Hematopoietic multipotent progenitor cell treated with erythropoietin and hydrocortisone succinate and interleukin-3 and kit ligand, for 8 days (in vitro differentiated cells): ENCODE results near the gene MPV17L2.
"Not testable (repeated sequence)": the region's sequence is repeated elsewhere in the genome, so short reads cannot be mapped to it uniquely, and the experiment has no call there.

Experiments used
- DNase-seq: peaks from one replicate; pipeline ENCODE4 v3.0.0-alpha.2; 2015

The MPV17L2 gene

GRCh38 chr19:18193388-18194180, 566 bp downstream of the MPV17L2 start:
- peak; percentile 39 for DNase-seq

- no peak for DNase-seq
These were observed 1.1 kb downstream of the MPV17L2 start for GRCh38 chr19:18194181-18194530.

GRCh38 chr19:18194554-18195238, 1.7 kb downstream of the MPV17L2 start:
- no peak for DNase-seq

- no peak for DNase-seq
These were observed 3.5 kb downstream of the MPV17L2 start for GRCh38 chr19:18196511-18196845.

GRCh38 chr19:18197306-18197705, 4.3 kb downstream of the MPV17L2 start:
- DNase-seq = no peak

GRCh38 chr19:18197941-18198340, 4.9 kb downstream of the MPV17L2 start:
- DNase-seq = no peak

GRCh38 chr19:18198374-18198773, 5.4 kb downstream of the MPV17L2 start:
- no peak for DNase-seq

GRCh38 chr19:18202397-18202777, 9.4 kb downstream of the MPV17L2 start:
- no peak for DNase-seq

- DNase-seq = peak; percentile 39
These were observed 9.9 kb downstream of the MPV17L2 start for GRCh38 chr19:18202778-18203407.

- DNase-seq = peak; percentile 32
These were observed 10.4 kb downstream of the MPV17L2 start for GRCh38 chr19:18203408-18203862.

GRCh38 chr19:18203863-18204393, 10.9 kb downstream of the MPV17L2 start, which contains the start of gene RAB3A:
RAB3A (minus strand) TSS chr19:18204042; CDS start chr19:18202740, 1,302 bp downstream.
- DNase-seq = peak; percentile 100

GRCh38 chr19:18204394-18205199, 11.6 kb downstream of the MPV17L2 start:
- no peak for DNase-seq

- peak; percentile 51 for DNase-seq
These were observed 12.3 kb downstream of the MPV17L2 start for GRCh38 chr19:18205200-18205892.

GRCh38 chr19:18206018-18206417, 13.0 kb downstream of the MPV17L2 start:
- no peak for DNase-seq

- DNase-seq = peak; percentile 16
These were observed 15.3 kb downstream of the MPV17L2 start for GRCh38 chr19:18208098-18208951.

- DNase-seq = not testable (repeated sequence)
These were observed 16.9 kb downstream of the MPV17L2 start for GRCh38 chr19:18209912-18210311.

GRCh38 chr19:18211683-18212082, 18.7 kb downstream of the MPV17L2 start:
- DNase-seq = no peak

- no peak for DNase-seq
These were observed 21.9 kb downstream of the MPV17L2 start for GRCh38 chr19:18214779-18215433.

- DNase-seq = no peak
These were observed 23.8 kb downstream of the MPV17L2 start for GRCh38 chr19:18216789-18217188.

GRCh38 chr19:18218159-18218558, 25.1 kb downstream of the MPV17L2 start:
- DNase-seq = no peak

GRCh38 chr19:18218600-18218999, 25.6 kb downstream of the MPV17L2 start:
- no peak for DNase-seq
